ENCODE data around the gene KEAP1.

KEAP1 gene

DNA sequence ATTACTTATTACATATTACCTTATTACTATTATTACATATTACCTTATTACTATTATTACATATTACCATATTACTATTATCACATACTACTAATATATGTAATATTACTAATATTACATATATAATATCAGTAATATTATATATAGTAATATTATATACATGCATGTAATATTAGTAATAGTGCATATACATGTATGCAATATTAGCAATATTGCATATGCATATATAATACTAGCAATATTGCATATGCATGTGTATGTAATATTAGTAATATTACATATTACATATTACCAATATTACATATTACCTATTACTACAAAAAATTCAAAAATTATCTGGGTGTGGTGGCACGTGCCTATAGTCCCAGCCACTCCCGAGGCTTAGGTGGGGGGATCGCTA is 60.5 kb downstream of the KEAP1 start:
- no peak for DNase-seq

DNA sequence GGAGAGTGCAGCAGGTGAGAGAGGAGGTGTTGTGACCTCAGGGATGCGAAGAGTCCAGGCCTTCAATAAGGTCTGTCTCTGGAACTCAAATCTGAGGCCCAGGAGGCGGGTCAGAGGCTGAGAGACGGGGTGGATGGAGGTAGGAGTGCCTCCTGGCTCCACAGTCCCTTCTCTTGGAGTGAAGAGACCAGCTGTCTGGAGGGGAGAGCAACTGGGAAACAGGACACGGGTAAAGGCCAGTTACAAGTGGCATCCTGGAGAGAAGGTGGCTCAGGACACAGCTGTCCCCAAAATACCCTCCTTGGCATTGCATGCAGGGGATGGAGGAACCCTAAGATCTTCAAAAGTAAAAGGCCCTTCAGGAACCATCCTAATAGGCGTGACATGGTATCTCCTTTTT is 63.6 kb downstream of the KEAP1 start:
- no peak for DNase-seq

All from activated T-cell treated with anti-CD3 and anti-CD28 coated beads, Interleukin-2, amount 50 U/mL, for 1 hour (primary cell).